ENCODE measurements around the gene BTLA. TPM values are rescaled to one million over a fixed set of nuclear protein-coding genes. Genes with fewer than 3 reads are reported as not detected.

The BTLA gene
- total RNA-seq, 2 experiments from 2014 or later: 7.3 to 7.7 TPM

DNA sequence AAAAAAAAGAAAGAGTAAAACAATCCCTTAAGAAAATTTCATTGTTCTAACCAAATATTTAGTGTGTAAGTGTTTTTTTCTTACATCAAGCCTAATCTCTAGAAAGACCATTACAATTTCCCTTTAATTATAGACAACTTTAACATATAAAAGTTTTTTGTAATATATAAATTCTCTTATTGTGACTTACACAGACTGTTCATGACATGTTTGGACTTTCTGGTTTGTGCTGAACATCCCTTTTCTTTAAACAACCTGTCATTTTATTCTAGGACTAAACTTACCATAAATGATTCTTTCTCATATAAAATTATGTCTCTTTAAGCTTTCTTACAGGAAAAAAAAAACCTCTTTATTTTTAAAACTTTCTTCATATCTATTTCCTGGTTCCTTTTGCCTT is 13.0 kb upstream of the BTLA start:
- intact Hi-C loops (cut with micrococcal nuclease; ENCODE audit: unreplicated experiment): no loop called here
- BruUV-seq (replicated peaks): no TSS peak

DNA sequence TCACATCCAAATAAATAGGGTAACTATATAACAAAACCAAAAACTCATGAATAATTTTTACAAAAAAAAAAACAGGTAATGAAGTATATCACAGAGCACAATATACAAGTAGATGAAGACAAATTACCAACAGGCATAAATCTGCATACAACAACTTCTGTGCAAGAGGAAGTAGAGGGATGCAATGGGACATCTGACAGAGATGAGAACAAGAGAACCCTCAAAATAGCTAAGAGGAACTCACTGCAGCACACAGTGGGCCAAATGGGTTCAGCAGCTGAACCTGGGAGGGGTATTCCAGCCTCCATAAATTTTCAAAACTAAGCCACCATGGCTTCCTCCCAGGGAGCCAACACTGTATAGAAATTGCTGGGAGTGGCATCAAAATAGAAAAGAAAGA is 9.6 kb upstream of the BTLA start:
- intact Hi-C loops (cut with micrococcal nuclease; ENCODE audit: unreplicated experiment): no loop called here
- no peak overlapping the region for H3K4me3 ChIP-seq (ENCODE audit: low read depth, low read length, poor library complexity, severe bottlenecking)
- no peak for TF ChIP-seq EZH2phosphoT487 (IDR thresholded peaks at IDR 0.05; ENCODE audit: borderline replicate concordance, low read depth, low read length)
- TF ChIP-seq CTCF (conservative IDR thresholded peaks at IDR 0.05; ENCODE audit: low read length): no peak
- H2AFZ ChIP-seq (ENCODE audit: low read length): no peak overlapping the region
- no TSS peak for BruUV-seq (replicated peaks)
- no peaks in the 10 kb centered on the region for H3K9me2 ChIP-seq (ENCODE audit: insufficient read depth, low read length)
- H3K9me3 ChIP-seq (ENCODE audit: low read length): peaks cover 33% of the 10 kb centered on the region
- ChIA-PET POLR2A (interaction anchor here (1.5 to 3.0 kb wide), 2 partner anchors 10 to 66 kb away, joined by 3 to 17 read pairs; partner anchors contain the start of gene BTLA), CTCF (ENCODE audit: unreplicated experiment) (no interaction called here)
- H3K79me2 ChIP-seq (ENCODE audit: insufficient read depth, low read depth, low read length): no peaks in the 10 kb centered on the region
- no peak overlapping the region for H3K27ac ChIP-seq (ENCODE audit: low read depth, low read length, poor library complexity, severe bottlenecking)
- no peak for DNase-seq (ENCODE audit: low spot score)
- no peaks in the 10 kb centered on the region for H4K20me1 ChIP-seq (ENCODE audit: insufficient read depth, low read length)
- H3K4me2 ChIP-seq (ENCODE audit: low read length): no peak overlapping the region
- peaks cover 4% of the 10 kb centered on the region; the same call in 1 of the 2 replicates for H3K36me3 ChIP-seq (ENCODE audit: insufficient read depth, low read length)
- peaks cover 9% of the 10 kb centered on the region for H3K4me1 ChIP-seq (ENCODE audit: insufficient read depth, low read length, poor library complexity, severe bottlenecking)

More for the DNA sequence above, 13.0 kb upstream of the BTLA start:
- Histone ChIP-seq H3K9me3 (ENCODE audit: low read length) (peaks cover 51% of the 10 kb centered on the region), H3K27ac (ENCODE audit: low read depth, low read length, poor library complexity, severe bottlenecking) (no peak overlapping the region), H3K79me2 (ENCODE audit: insufficient read depth, low read depth, low read length) (no peaks in the 10 kb centered on the region), H3K36me3 (ENCODE audit: insufficient read depth, low read length) (peaks cover 4% of the 10 kb centered on the region; the same call in 1 of the 2 replicates), H3K9me2 (ENCODE audit: insufficient read depth, low read length) (no peaks in the 10 kb centered on the region), H3K4me3 (ENCODE audit: low read depth, low read length, poor library complexity, severe bottlenecking) (no peak overlapping the region), H2AFZ (ENCODE audit: low read length) (no peak overlapping the region), H3K4me1 (ENCODE audit: insufficient read depth, low read length, poor library complexity, severe bottlenecking) (peaks cover 2% of the 10 kb centered on the region), H4K20me1 (ENCODE audit: insufficient read depth, low read length) (no peaks in the 10 kb centered on the region), H3K4me2 (ENCODE audit: low read length) (no peak overlapping the region)
- peak; percentile 61 for DNase-seq (ENCODE audit: low spot score)
- ChIA-PET POLR2A (interaction anchor here (0.9 to 1.0 kb wide), 2 partner anchors 48 to 191 kb away, joined by 3 read pairs; no protein-coding TSS in a partner anchor), CTCF (ENCODE audit: unreplicated experiment) (no interaction called here)
- TF ChIP-seq EZH2phosphoT487 (IDR thresholded peaks at IDR 0.05; ENCODE audit: borderline replicate concordance, low read depth, low read length): no peak
- no peak for TF ChIP-seq CTCF (conservative IDR thresholded peaks at IDR 0.05; ENCODE audit: low read length)

DNA sequence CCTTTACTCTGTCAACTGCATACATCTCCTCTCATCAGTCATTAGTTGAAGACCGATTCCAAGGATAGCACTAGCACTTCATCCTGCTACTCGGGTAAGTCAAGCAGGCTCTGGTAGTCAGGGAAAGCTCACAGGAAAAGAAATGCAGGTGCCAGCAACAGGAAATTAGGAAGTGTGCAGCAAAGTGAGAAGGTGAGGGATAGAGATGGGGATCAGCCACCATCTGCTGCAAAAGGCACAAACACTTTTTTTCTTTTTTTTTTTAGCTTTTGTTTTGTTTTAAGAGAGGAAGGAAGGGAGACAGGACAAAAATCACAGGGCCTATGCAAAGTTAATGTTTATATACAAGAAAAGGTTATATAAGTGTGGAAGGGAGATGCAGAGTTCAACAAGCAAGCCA is 9.0 kb upstream of the BTLA start:
- BruUV-seq (replicated peaks): no TSS peak
- CTCF ChIA-PET (ENCODE audit: unreplicated experiment): no interaction called here
- POLR2A ChIA-PET: interaction anchor here (1.3 to 3.0 kb wide), 3 partner anchors 9 to 66 kb away, joined by 3 to 17 read pairs (median 5); partner anchors contain the start of gene BTLA
- intact Hi-C loops (cut with micrococcal nuclease; ENCODE audit: unreplicated experiment): no loop called here
- Histone ChIP-seq H2AFZ (ENCODE audit: low read length) (no peak overlapping the region), H3K4me3 (ENCODE audit: low read depth, low read length, poor library complexity, severe bottlenecking) (no peak overlapping the region), H3K27ac (ENCODE audit: low read depth, low read length, poor library complexity, severe bottlenecking) (no peak overlapping the region), H3K79me2 (ENCODE audit: insufficient read depth, low read depth, low read length) (no peaks in the 10 kb centered on the region), H3K9me3 (ENCODE audit: low read length) (peaks cover 27% of the 10 kb centered on the region), H3K9me2 (ENCODE audit: insufficient read depth, low read length) (no peaks in the 10 kb centered on the region), H3K4me1 (ENCODE audit: insufficient read depth, low read length, poor library complexity, severe bottlenecking) (peaks cover 11% of the 10 kb centered on the region), H3K36me3 (ENCODE audit: insufficient read depth, low read length) (no peaks in the 10 kb centered on the region; the same call in 1 of the 2 replicates), H3K4me2 (ENCODE audit: low read length) (no peak overlapping the region), H4K20me1 (ENCODE audit: insufficient read depth, low read length) (no peaks in the 10 kb centered on the region)
- TF ChIP-seq CTCF (conservative IDR thresholded peaks at IDR 0.05; ENCODE audit: low read length): no peak
- TF ChIP-seq EZH2phosphoT487 (IDR thresholded peaks at IDR 0.05; ENCODE audit: borderline replicate concordance, low read depth, low read length): no peak
- DNase-seq (ENCODE audit: low spot score): no peak
